Right hindlimb (tissue), 1 donor: ENCODE measurements around the gene SUOX.
"Not testable (repeated sequence)": the region's sequence is repeated elsewhere in the genome, so short reads cannot be mapped to it uniquely, and the experiment has no call there.

Experiments
- DNase-seq: peaks from one replicate; pipeline ENCODE4 v3.0.0-alpha.2; 2018

The SUOX gene

GRCh38 chr12:55996715-55997534, at the start of gene SUOX:
Gene SUOX (plus strand): TSS chr12:55997276. CDS start chr12:56002222, 4,946 bp downstream.
- peak; percentile 98 for DNase-seq

GRCh38 chr12:55955344-55955743, 41.7 kb upstream of the SUOX start:
- no peak for DNase-seq

GRCh38 chr12:55955800-55956508, 41.1 kb upstream of the SUOX start:
- DNase-seq = no peak

- no peak for DNase-seq
Measured at GRCh38 chr12:55957106-55957859, 39.8 kb upstream of the SUOX start.

- DNase-seq = no peak
Measured at GRCh38 chr12:55963760-55964159, 33.3 kb upstream of the SUOX start.

GRCh38 chr12:55965240-55965639, 31.8 kb upstream of the SUOX start:
- no peak for DNase-seq

GRCh38 chr12:55965941-55966407, 31.1 kb upstream of the SUOX start, which contains the start of gene PMEL:
Gene PMEL (minus strand): TSS chr12:55966042. CDS start chr12:55966011, 31 bp downstream.
- DNase-seq = peak; percentile 25

- DNase-seq = peak; percentile 95
Measured at GRCh38 chr12:55966408-55967281, 30.4 kb upstream of the SUOX start, which contains the start of gene CDK2. Gene CDK2 (plus strand): TSS chr12:55966830. CDS start chr12:55967009, 179 bp downstream.

GRCh38 chr12:55969356-55969755, 27.7 kb upstream of the SUOX start:
- no peak for DNase-seq

GRCh38 chr12:55970775-55971174, 26.3 kb upstream of the SUOX start:
- DNase-seq = no peak

GRCh38 chr12:55972042-55972441, 25.0 kb upstream of the SUOX start:
- no peak for DNase-seq

- no peak for DNase-seq
Measured at GRCh38 chr12:55972456-55972855, 24.6 kb upstream of the SUOX start.

- no peak for DNase-seq
Measured at GRCh38 chr12:55972911-55973598, 24.0 kb upstream of the SUOX start.

GRCh38 chr12:55973599-55974307, 23.3 kb upstream of the SUOX start, which contains the start of gene RAB5B:
Gene RAB5B (plus strand): TSS chr12:55974078. CDS start chr12:55986961, 12,883 bp downstream.
- DNase-seq = peak; percentile 100

GRCh38 chr12:55974308-55974730, 22.8 kb upstream of the SUOX start:
- no peak for DNase-seq

- DNase-seq = no peak
Measured at GRCh38 chr12:55978393-55978792, 18.7 kb upstream of the SUOX start.

GRCh38 chr12:55979069-55979468, 18.0 kb upstream of the SUOX start:
- DNase-seq = no peak

GRCh38 chr12:55981882-55982281, 15.2 kb upstream of the SUOX start:
- DNase-seq = not testable (repeated sequence)

GRCh38 chr12:55982319-55982936, 14.6 kb upstream of the SUOX start:
- DNase-seq = no peak

- no peak for DNase-seq
Measured at GRCh38 chr12:55983232-55983842, 13.7 kb upstream of the SUOX start.
